Measurements from ENCODE around the gene NRIP1. TPM values are rescaled to one million over a fixed set of nuclear protein-coding genes. Genes with fewer than 3 reads are reported as not detected.

The NRIP1 gene
- total and polyA plus RNA-seq, 2 of the 13 experiments (the other 11 are each of a cell fraction or from before 2014, with no cell fraction given): 21.0 to 69.0 TPM

DNA sequence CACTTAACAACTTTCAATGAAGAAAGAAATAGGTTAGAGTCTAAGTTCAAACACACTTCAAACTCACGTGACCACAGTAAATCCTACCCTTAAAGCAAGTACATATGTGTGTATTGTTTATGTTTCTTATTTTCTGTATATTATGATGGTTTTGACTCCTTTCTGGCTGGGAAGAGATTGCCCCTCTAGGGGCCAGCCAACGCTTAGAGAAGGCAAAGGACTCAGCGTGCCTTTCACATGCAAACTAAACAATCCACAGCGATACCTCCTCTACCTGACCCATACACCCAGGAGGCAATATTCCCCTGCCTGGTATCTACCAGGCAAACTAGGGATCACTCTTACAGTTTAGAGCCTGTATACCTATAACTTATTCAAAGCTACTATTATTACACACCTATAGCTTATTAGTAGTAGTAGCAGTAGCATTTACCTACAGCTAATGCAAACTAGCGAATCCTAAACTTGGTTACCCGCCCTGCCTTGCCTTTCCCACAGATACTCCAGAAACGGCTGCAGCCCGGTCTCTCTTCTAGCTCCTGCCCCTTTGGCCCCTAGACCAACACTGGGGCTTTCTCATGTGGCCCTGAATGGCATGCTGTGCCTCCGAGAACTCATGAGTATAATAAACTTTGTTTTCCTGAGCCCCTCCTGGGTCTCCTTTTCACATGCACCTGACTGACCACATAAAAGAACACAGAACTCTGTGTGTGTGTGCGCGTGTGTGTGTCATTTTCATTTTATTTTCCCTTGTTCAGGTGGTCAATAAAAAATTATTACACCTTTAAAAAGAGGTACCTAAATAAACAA is 14.0 kb downstream of the NRIP1 start:
- CTCF ChIA-PET (ENCODE audit: low intra/inter-chr PET ratio, low total read pairs): no interaction called here
- Histone ChIP-seq H3K79me2 (ENCODE audit: insufficient read depth, low read length) (peaks cover 96% of the 10 kb centered on the region), H2AFZ (ENCODE audit: low read length) (no peak overlapping the region), H3K27ac (ENCODE audit: extremely low read length, insufficient read depth, low read length) (peak overlapping the region; percentile 3), H3K27me3 (ENCODE audit: control insufficient read depth in 1 of 2, insufficient read depth in 2 of 2, low read length in 2 of 2) (no peaks in the 10 kb centered on the region; a peak in 1 of 5 replicates), H3K4me3 (replicated peaks in 1 of 3; ENCODE audit: insufficient read depth in 1 of 3, low read depth in 2 of 3, low read length in 3 of 3) (no peak overlapping the region), H3K36me3 (replicated peaks in 1 of 2; ENCODE audit: control insufficient read depth in 1 of 2, insufficient read depth in 2 of 2, low read length in 2 of 2) (no peaks in the 10 kb centered on the region; a peak in 1 of 5 replicates), H4K20me1 (ENCODE audit: insufficient read depth, low read length) (peaks cover 92% of the 10 kb centered on the region), H3K4me1 (ENCODE audit: insufficient read depth, low read length) (peaks cover 58% of the 10 kb centered on the region), H3K9ac (ENCODE audit: insufficient read depth, low read depth, low read length) (no peak overlapping the region), H3K4me2 (ENCODE audit: low read depth, low read length) (peak overlapping the region; percentile 15; the same call in 1 of the 2 replicates), H3K9me3 (ENCODE audit: low read length) (no peaks in the 10 kb centered on the region)
- 66% methylated on average over 11 of the region's 11 CpGs for WGBS (ENCODE audit: low lambda C conversion rate)
- peak; percentile 74 for ATAC-seq
- intact Hi-C loops (cut with micrococcal nuclease; ENCODE audit: unreplicated experiment) (no loop called here), in situ Hi-C loops (cut with HindIII; ENCODE audit: extremely low pct_ligation_motif_present, low pct_unique_long_range_greater_than_20kb) (no loop called here)
- no TSS peak for BruUV-seq (replicated peaks)
- DNase-seq (ENCODE audit: low spot score): no peak
- TF ChIP-seq IKZF4 (CRISPR knock-in tag; IDR thresholded peaks at IDR 0.05; ENCODE audit: borderline replicate concordance, low read depth, not compliant biosample characterization): no peak
- TF ChIP-seq ZNF607 (CRISPR knock-in tag; IDR thresholded peaks at IDR 0.05; ENCODE audit: borderline replicate concordance): no peak
- TF ChIP-seq, protein P1, sequence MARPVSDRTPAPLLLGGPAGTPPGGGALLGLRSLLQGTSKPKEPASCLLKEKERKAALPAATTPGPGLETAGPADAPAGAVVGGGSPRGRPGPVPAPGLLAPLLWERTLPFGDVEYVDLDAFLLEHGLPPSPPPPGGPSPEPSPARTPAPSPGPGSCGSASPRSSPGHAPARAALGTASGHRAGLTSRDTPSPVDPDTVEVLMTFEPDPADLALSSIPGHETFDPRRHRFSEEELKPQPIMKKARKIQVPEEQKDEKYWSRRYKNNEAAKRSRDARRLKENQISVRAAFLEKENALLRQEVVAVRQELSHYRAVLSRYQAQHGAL (CRISPR knock-in tag; IDR thresholded peaks at IDR 0.05; ENCODE audit: not compliant biosample characterization): no peak
- TF ChIP-seq, protein P2, sequence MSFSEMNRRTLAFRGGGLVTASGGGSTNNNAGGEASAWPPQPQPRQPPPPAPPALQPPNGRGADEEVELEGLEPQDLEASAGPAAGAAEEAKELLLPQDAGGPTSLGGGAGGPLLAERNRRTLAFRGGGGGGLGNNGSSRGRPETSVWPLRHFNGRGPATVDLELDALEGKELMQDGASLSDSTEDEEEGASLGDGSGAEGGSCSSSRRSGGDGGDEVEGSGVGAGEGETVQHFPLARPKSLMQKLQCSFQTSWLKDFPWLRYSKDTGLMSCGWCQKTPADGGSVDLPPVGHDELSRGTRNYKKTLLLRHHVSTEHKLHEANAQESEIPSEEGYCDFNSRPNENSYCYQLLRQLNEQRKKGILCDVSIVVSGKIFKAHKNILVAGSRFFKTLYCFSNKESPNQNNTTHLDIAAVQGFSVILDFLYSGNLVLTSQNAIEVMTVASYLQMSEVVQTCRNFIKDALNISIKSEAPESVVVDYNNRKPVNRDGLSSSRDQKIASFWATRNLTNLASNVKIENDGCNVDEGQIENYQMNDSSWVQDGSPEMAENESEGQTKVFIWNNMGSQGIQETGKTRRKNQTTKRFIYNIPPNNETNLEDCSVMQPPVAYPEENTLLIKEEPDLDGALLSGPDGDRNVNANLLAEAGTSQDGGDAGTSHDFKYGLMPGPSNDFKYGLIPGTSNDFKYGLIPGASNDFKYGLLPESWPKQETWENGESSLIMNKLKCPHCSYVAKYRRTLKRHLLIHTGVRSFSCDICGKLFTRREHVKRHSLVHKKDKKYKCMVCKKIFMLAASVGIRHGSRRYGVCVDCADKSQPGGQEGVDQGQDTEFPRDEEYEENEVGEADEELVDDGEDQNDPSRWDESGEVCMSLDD (CRISPR knock-in tag; IDR thresholded peaks at IDR 0.05; ENCODE audit: borderline replicate concordance): no peak
- no peak for TF ChIP-seq ZNF225 (CRISPR knock-in tag; IDR thresholded peaks at IDR 0.05)
- no peak for TF ChIP-seq GATAD2A (CRISPR knock-in tag; IDR thresholded peaks at IDR 0.05)
- no peak for TF ChIP-seq MATR3 (CRISPR knock-in tag; IDR thresholded peaks at IDR 0.05)
- TF ChIP-seq ZNF350 (CRISPR knock-in tag; IDR thresholded peaks at IDR 0.05; ENCODE audit: borderline replicate concordance, low read depth): no peak
- no peak for TF ChIP-seq ELF1 (CRISPR knock-in tag; IDR thresholded peaks at IDR 0.05)
- no peak for FAIRE-seq
- POLR2A ChIA-PET: no interaction called here

Data from HepG2 (cell line).